K562 (cell line): ENCODE results near the gene IRF1.

Experiments
- KDM1A ChIP-seq, 2 experiments: fragments of 450-650 bp; IDR thresholded peaks; 2 replicates each; pipeline ENCODE4 v1.6.1; 2016; ENCODE audit warnings: mild to moderate bottlenecking in 2 of 2
- POLR2A ChIP-seq: fragments of 450-650 bp; conservative IDR thresholded peaks from 2 replicates; pipeline ENCODE4 v1.6.1; 2016
- RUNX1 ChIP-seq: sonication (generic); IDR thresholded peaks from 2 replicates; pipeline ENCODE4 v1.6.1; 2016; ENCODE audit warnings: antibody characterized with exemption, low read depth
- TF ChIP-seq, protein P1 (sequence below), 3 experiments: IDR thresholded peaks in 2 of 3; conservative IDR thresholded peaks in 1 of 3; 2 replicates each; pipeline ENCODE4 v1.5.1; 2011 to 2012; ENCODE audit warnings: low read length in 3 of 3, mild to moderate bottlenecking in 3 of 3, control low read depth in 2 of 3, improper control_type of control experiment in 1 of 3, inconsistent platforms in 1 of 3, low read depth in 1 of 3, mixed read lengths in 1 of 3, moderate library complexity in 1 of 3; ENCODE audit not compliant: insufficient read depth in 2 of 3
- TF ChIP-seq, protein P2 (sequence below), 2 experiments: IDR thresholded peaks in 1 of 2; conservative IDR thresholded peaks in 1 of 2; 2 replicates each; pipeline ENCODE4 v1.6.1; 2016; ENCODE audit warnings: low read depth in 2 of 2, mild to moderate bottlenecking in 1 of 2, missing compliant biosample characterization in 1 of 2, missing genetic modification characterization in 1 of 2, moderate library complexity in 1 of 2
- TF ChIP-seq, protein P3 (sequence below): sonication (generic); formaldehyde crosslinking; IDR thresholded peaks from 2 replicates; pipeline ENCODE4 v1.8.0; 2022; ENCODE audit warnings: missing genetic modification reagents, mild to moderate bottlenecking, borderline replicate concordance

- TF ChIP-seq, protein P1, sequence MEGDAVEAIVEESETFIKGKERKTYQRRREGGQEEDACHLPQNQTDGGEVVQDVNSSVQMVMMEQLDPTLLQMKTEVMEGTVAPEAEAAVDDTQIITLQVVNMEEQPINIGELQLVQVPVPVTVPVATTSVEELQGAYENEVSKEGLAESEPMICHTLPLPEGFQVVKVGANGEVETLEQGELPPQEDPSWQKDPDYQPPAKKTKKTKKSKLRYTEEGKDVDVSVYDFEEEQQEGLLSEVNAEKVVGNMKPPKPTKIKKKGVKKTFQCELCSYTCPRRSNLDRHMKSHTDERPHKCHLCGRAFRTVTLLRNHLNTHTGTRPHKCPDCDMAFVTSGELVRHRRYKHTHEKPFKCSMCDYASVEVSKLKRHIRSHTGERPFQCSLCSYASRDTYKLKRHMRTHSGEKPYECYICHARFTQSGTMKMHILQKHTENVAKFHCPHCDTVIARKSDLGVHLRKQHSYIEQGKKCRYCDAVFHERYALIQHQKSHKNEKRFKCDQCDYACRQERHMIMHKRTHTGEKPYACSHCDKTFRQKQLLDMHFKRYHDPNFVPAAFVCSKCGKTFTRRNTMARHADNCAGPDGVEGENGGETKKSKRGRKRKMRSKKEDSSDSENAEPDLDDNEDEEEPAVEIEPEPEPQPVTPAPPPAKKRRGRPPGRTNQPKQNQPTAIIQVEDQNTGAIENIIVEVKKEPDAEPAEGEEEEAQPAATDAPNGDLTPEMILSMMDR (IDR thresholded peaks at IDR 0.05 in 2 of 3, conservative IDR thresholded peaks at IDR 0.05 in 1 of 3; ENCODE audit: insufficient read depth in 2 of 3, low read depth in 1 of 3, low read length in 3 of 3): no peak
- TF ChIP-seq, protein P2, sequence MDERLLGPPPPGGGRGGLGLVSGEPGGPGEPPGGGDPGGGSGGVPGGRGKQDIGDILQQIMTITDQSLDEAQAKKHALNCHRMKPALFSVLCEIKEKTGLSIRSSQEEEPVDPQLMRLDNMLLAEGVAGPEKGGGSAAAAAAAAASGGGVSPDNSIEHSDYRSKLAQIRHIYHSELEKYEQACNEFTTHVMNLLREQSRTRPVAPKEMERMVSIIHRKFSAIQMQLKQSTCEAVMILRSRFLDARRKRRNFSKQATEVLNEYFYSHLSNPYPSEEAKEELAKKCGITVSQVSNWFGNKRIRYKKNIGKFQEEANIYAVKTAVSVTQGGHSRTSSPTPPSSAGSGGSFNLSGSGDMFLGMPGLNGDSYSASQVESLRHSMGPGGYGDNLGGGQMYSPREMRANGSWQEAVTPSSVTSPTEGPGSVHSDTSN (CRISPR knock-in tag; IDR thresholded peaks at IDR 0.05; ENCODE audit: low read depth): no peak
- TF ChIP-seq, protein P2 (tag; conservative IDR thresholded peaks at IDR 0.05; ENCODE audit: low read depth): no peak
- TF ChIP-seq, protein P3, sequence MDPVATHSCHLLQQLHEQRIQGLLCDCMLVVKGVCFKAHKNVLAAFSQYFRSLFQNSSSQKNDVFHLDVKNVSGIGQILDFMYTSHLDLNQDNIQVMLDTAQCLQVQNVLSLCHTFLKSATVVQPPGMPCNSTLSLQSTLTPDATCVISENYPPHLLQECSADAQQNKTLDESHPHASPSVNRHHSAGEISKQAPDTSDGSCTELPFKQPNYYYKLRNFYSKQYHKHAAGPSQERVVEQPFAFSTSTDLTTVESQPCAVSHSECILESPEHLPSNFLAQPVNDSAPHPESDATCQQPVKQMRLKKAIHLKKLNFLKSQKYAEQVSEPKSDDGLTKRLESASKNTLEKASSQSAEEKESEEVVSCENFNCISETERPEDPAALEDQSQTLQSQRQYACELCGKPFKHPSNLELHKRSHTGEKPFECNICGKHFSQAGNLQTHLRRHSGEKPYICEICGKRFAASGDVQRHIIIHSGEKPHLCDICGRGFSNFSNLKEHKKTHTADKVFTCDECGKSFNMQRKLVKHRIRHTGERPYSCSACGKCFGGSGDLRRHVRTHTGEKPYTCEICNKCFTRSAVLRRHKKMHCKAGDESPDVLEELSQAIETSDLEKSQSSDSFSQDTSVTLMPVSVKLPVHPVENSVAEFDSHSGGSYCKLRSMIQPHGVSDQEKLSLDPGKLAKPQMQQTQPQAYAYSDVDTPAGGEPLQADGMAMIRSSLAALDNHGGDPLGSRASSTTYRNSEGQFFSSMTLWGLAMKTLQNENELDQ (CRISPR knock-in tag): no peak
- no peak for TF ChIP-seq KDM1A (IDR thresholded peaks at IDR 0.05)
- TF ChIP-seq POLR2A: no peak
- no peak for TF ChIP-seq RUNX1
Observed at GRCh38 chr5:132438917-132439316, 51.7 kb downstream of the IRF1 start.
